HFF-Myc (cell line): ENCODE results near the gene P2RY2.

Experiments
- DNase-seq: peaks from one replicate; pipeline ENCODE4 v3.0.0-alpha.2; 2011; ENCODE audit warnings: low read depth; ENCODE audit errors: extremely low read depth
- H3K4me3 ChIP-seq: replicated peaks from 2 replicates; pipeline ENCODE4 v1.5.1; 2011; ENCODE audit warnings: low read depth, mild to moderate bottlenecking, control low read depth, low read length
- CTCF ChIP-seq: IDR thresholded peaks from 2 replicates; pipeline ENCODE4 v1.5.1; 2012; ENCODE audit warnings: mild to moderate bottlenecking, low read depth, low read length, control low read depth; ENCODE audit errors: missing control alignments

Gene P2RY2

GRCh38 chr11:73233211-73233610 is 15.1 kb downstream of the P2RY2 start:
- TF ChIP-seq CTCF: no peak
- no peak overlapping the region for H3K4me3 ChIP-seq
- DNase-seq: no peak

- no peak for DNase-seq
- TF ChIP-seq CTCF: no peak
- no peak overlapping the region for H3K4me3 ChIP-seq
Measured at GRCh38 chr11:73233692-73234470, 15.8 kb downstream of the P2RY2 start.

GRCh38 chr11:73234471-73235181 is 16.5 kb downstream of the P2RY2 start:
- TF ChIP-seq CTCF: no peak
- H3K4me3 ChIP-seq: no peak overlapping the region
- no peak for DNase-seq

- H3K4me3 ChIP-seq: no peak overlapping the region
- no peak for TF ChIP-seq CTCF
- no peak for DNase-seq
Measured at GRCh38 chr11:73235236-73235786, 17.2 kb downstream of the P2RY2 start.

- DNase-seq: no peak
- no peak overlapping the region for H3K4me3 ChIP-seq
- no peak for TF ChIP-seq CTCF
Measured at GRCh38 chr11:73236205-73236765, 18.2 kb downstream of the P2RY2 start.

- no peak for DNase-seq
- no peak overlapping the region for H3K4me3 ChIP-seq
- peak; percentile 57 for TF ChIP-seq CTCF
Measured at GRCh38 chr11:73236854-73237253, 18.8 kb downstream of the P2RY2 start.
